ENCODE measurements around the gene CCDC159.
A peak's percentile ranks its signal among the peaks of the same experiment; 100 is the strongest.

- peak; percentile 73 for TF ChIP-seq CTCF (conservative IDR thresholded peaks at IDR 0.05; ENCODE audit: low read length)
- no peak for TF ChIP-seq EZH2phosphoT487 (IDR thresholded peaks at IDR 0.05; ENCODE audit: borderline replicate concordance)
Observed at GRCh38 chr19:11378319-11379189, 32.2 kb downstream of the CCDC159 start.
